GM23338 (cell line): ENCODE results near the gene QRFP. TPM values are rescaled to one million over a fixed set of nuclear protein-coding genes. Genes with fewer than 3 reads are reported as not detected.

Experiments
- ATAC-seq: fragments of 200-7000 bp; cut with Tn5 transposase; 3 replicates; pipeline ENCODE4 v1.9.1; 2020
- DNase-seq: peaks from one replicate; pipeline ENCODE4 v3.0.0-alpha.2; 2015; ENCODE audit warnings: low spot score
- H2AFZ ChIP-seq: fragments of 200-600 bp; sonication (generic); 2 replicates; pipeline ENCODE4 v1.8.0; 2016; ENCODE audit warnings: antibody characterized with exemption, mild to moderate bottlenecking, moderate library complexity
- H3F3A ChIP-seq: fragments of 200-600 bp; sonication (generic); replicated peaks from 2 replicates; pipeline ENCODE4 v1.8.0; 2017; ENCODE audit warnings: antibody characterized with exemption, mixed run types, low read depth
- H3K27ac ChIP-seq: fragments of 200-600 bp; sonication (generic); 2 replicates; pipeline ENCODE4 v1.6.1; 2016; ENCODE audit warnings: low read depth
- H3K27me3 ChIP-seq: fragments of 200-600 bp; sonication (generic); 2 replicates; pipeline ENCODE4 v1.8.0; 2016; ENCODE audit warnings: mild to moderate bottlenecking, mixed run types, moderate library complexity; ENCODE audit not compliant: insufficient read depth
- H3K36me3 ChIP-seq: fragments of 200-600 bp; sonication (generic); 2 replicates; pipeline ENCODE4 v1.8.0; 2016; ENCODE audit warnings: mild to moderate bottlenecking; ENCODE audit not compliant: insufficient read depth
- H3K4me1 ChIP-seq: fragments of 200-600 bp; sonication (generic); 2 replicates; pipeline ENCODE4 v1.8.0; 2016; ENCODE audit warnings: mild to moderate bottlenecking, moderate library complexity; ENCODE audit not compliant: insufficient read depth
- H3K4me2 ChIP-seq: fragments of 200-600 bp; sonication (generic); 2 replicates; pipeline ENCODE4 v1.7.1; 2017; ENCODE audit warnings: mixed run types
- H3K4me3 ChIP-seq: fragments of 200-600 bp; sonication (generic); 2 replicates; pipeline ENCODE4 v1.6.1; 2016; ENCODE audit warnings: mixed run types
- H3K79me2 ChIP-seq: fragments of 200-600 bp; sonication (generic); replicated peaks from 2 replicates; pipeline ENCODE4 v1.8.0; 2017; ENCODE audit warnings: mild to moderate bottlenecking; ENCODE audit not compliant: insufficient read depth
- H3K9me2 ChIP-seq: fragments of 200-600 bp; sonication (generic); 2 replicates; pipeline ENCODE4 v1.8.0; 2017; ENCODE audit not compliant: insufficient read depth
- H4K20me1 ChIP-seq: fragments of 200-600 bp; sonication (generic); replicated peaks from 2 replicates; pipeline ENCODE4 v1.8.0; 2017; ENCODE audit warnings: mild to moderate bottlenecking; ENCODE audit not compliant: insufficient read depth
- H3K27ac Mint-ChIP-seq: 2 replicates; pipeline ENCODE4 v1.8.0; 2020; ENCODE audit warnings: inconsistent platforms, mild to moderate bottlenecking, moderate library complexity, mixed read lengths
- H3K27me3 Mint-ChIP-seq: 3 replicates; pipeline ENCODE4 v1.8.0; 2022; ENCODE audit warnings: low read depth, mild to moderate bottlenecking, moderate library complexity, mixed read lengths, inconsistent platforms; ENCODE audit not compliant: insufficient read depth, poor library complexity
- H3K36me3 Mint-ChIP-seq: 3 replicates; pipeline ENCODE4 v1.8.0; 2021; ENCODE audit warnings: low read depth, mild to moderate bottlenecking, inconsistent platforms, moderate library complexity, mixed read lengths
- H3K4me1 Mint-ChIP-seq: 3 replicates; pipeline ENCODE4 v1.8.0; 2020; ENCODE audit warnings: mild to moderate bottlenecking, inconsistent platforms, mixed read lengths
- H3K4me3 Mint-ChIP-seq: 3 replicates; pipeline ENCODE4 v1.8.0; 2021; ENCODE audit warnings: moderate library complexity, mild to moderate bottlenecking, inconsistent platforms, mixed read lengths
- H3K9me3 Mint-ChIP-seq: 3 replicates; pipeline ENCODE4 v1.8.0; 2020; ENCODE audit warnings: moderate library complexity, mild to moderate bottlenecking, inconsistent platforms, mixed read lengths
- CREB1 ChIP-seq: fragments of 250-450 bp; sonication (Bioruptor Pico); IDR thresholded peaks from 2 replicates; pipeline ENCODE4 v1.5.0; 2020; ENCODE audit warnings: low read depth, mild to moderate bottlenecking, moderate library complexity
- CTCF ChIP-seq, 2 experiments: fragments of 200-600 bp in 1 of 2; sonication (generic) in 1 of 2; conservative IDR thresholded peaks; 2 replicates each; pipeline versions ENCODE4 v1.5.1 to v1.6.1; 2016 to 2017; ENCODE audit warnings: antibody characterized with exemption in 2 of 2, low read depth in 2 of 2, mild to moderate bottlenecking in 2 of 2, moderate library complexity in 1 of 2
- EZH2 ChIP-seq: fragments of 200-600 bp; sonication (generic); IDR thresholded peaks from one replicate; pipeline ENCODE4 v1.8.0; 2017; ENCODE audit warnings: antibody characterized with exemption, mild to moderate bottlenecking, low read depth; ENCODE audit not compliant: unreplicated experiment
- ZNF462 ChIP-seq: fragments of 250-450 bp; sonication (Bioruptor Pico); IDR thresholded peaks from 2 replicates; pipeline ENCODE4 v1.5.0; 2020; ENCODE audit warnings: mild to moderate bottlenecking, moderate library complexity
- polyA plus RNA-seq: library from polyadenylated mRNA; unstranded; fragments of >200 nt; fragmentation: Nextera tagmentation; extraction: Ambion mirVana; gene quantifications from 2 replicates; pipeline ENCODE4 v1.2.1, GENCODE V29; 2016
- total RNA-seq: library from RNA; depleted of rRNA; stranded (reverse); fragments of >200 nt; shearing (Covaris generic); gene quantifications from 2 replicates; pipeline ENCODE4 v1.2.3, GENCODE V29; 2014

Gene QRFP
- total and polyA plus RNA-seq, 2 experiments from 2014 or later: not detected

- Histone ChIP-seq H3K27me3 (no peaks in the 10 kb centered on the region), H3K4me2 (no peak overlapping the region), H3K9me2 (no peaks in the 10 kb centered on the region), H3K4me1 (no peaks in the 10 kb centered on the region), H3K4me3 (no peak overlapping the region), H3K36me3 (peaks cover 5% of the 10 kb centered on the region; the same call in 1 of the 2 replicates), H3K27ac (no peak overlapping the region), H3K79me2 (peaks cover 74% of the 10 kb centered on the region), H3F3A (peaks cover 15% of the 10 kb centered on the region; the same call in 1 of the 2 replicates), H2AFZ (no peak overlapping the region), H4K20me1 (peaks cover 12% of the 10 kb centered on the region)
- Mint-ChIP-seq H3K27ac (no peak overlapping the region), H3K27me3 (no peaks in the 10 kb centered on the region), H3K9me3 (no peaks in the 10 kb centered on the region), H3K36me3 (peaks cover 33% of the 10 kb centered on the region), H3K4me3 (no peak overlapping the region), H3K4me1 (no peaks in the 10 kb centered on the region; the same call in 1 of the 3 replicates)
- TF ChIP-seq CREB1 (CRISPR knock-in tag) (0 out of 2 replicates have a peak, but pooled peaks have one; percentile 28), CTCF (conservative IDR thresholded peaks at IDR 0.05; ENCODE audit: low read depth in 2 of 2) (peak; percentile 91 to 100), EZH2 (no peak), ZNF462 (CRISPR knock-in tag) (0 out of 2 replicates have a peak, but pooled peaks have one; percentile 4)
- DNase-seq: peak; percentile 97
- peak; percentile 97 for ATAC-seq
Observed at GRCh38 chr9:130866474-130866965, 30.1 kb downstream of the QRFP start.
